AG04450 (cell line): ENCODE data around the gene PPY. TPM values are rescaled to one million over a fixed set of nuclear protein-coding genes. Genes with fewer than 3 reads are reported as not detected.

Experiments used
- CTCF ChIA-PET: fragments of 300-600, 350-600 bp; formaldehyde crosslinking; extraction: SDS; loops from one replicate; lab custom pipeline; 2022; ENCODE audit warnings: antibody characterized with exemption, inconsistent platforms; lab: Charles Lee
- POLR2A ChIA-PET: fragments of 350-600 bp; formaldehyde crosslinking; extraction: SDS; loops from one replicate; lab custom pipeline; 2021; ENCODE audit warnings: antibody characterized with exemption, inconsistent platforms; lab: Yijun Ruan, JAX
- DNase-seq: peaks from one replicate; pipeline ENCODE4 v3.0.0-alpha.2; 2011; ENCODE audit warnings: low read depth, low spot score
- H3K27ac ChIP-seq: one replicate; pipeline ENCODE4 v1.5.1; 2012; ENCODE audit warnings: low read depth, low read length, control low read depth
- H3K27me3 ChIP-seq: one replicate; pipeline ENCODE4 v1.6.0; 2012; ENCODE audit warnings: low read length; ENCODE audit not compliant: control insufficient read depth, insufficient read depth
- H3K4me3 ChIP-seq: 2 replicates; pipeline ENCODE4 v1.5.1; 2011; ENCODE audit warnings: mild to moderate bottlenecking, low read depth, low read length, control low read depth
- H3K9me3 ChIP-seq: 2 replicates; pipeline ENCODE4 v1.5.1; 2012; ENCODE audit warnings: low read length; ENCODE audit not compliant: control insufficient read depth, insufficient read depth
- CTCF ChIP-seq: IDR thresholded peaks from 2 replicates; pipeline ENCODE4 v1.5.1; 2011; ENCODE audit warnings: low read depth, low read length, control low read depth, inconsistent platforms
- polyA plus RNA-seq: library from polyadenylated mRNA; depleted of rRNA; stranded (reverse); fragments of >200 nt; gene quantifications from 2 replicates; pipeline ENCODE4 v1.2.3, GENCODE V29; 2011

Gene PPY
- polyA plus RNA-seq, 1 experiment = not detected

DNA sequence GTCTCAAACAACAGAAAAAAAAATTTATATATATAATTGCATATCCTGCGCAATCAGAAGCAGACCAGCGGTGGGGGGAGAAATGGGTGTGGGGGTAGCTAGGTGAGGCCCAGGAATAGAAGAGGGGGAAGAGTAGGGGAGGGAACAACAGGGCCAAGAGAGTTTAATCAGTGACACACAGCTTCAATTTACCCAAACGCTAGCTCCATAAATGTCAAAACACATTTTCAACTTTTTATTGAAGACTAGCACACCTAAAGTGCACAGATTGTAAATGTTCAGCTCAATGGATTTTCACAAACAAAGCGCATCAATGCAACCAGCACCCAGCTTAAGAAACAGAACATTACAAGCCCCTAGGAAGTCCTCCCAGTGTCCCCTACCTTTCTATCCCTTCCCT lies 37.4 kb upstream of the PPY start:
- ChIA-PET POLR2A (no interaction called here), CTCF (interaction anchor here (0.7 to 0.8 kb wide), 2 partner anchors 60 to 99 kb away, joined by 3 read pairs; no protein-coding TSS in a partner anchor)
- H3K9me3 ChIP-seq = no peaks in the 10 kb centered on the region; the same call in 1 of the 2 replicates
- no peak overlapping the region for H3K4me3 ChIP-seq
- no peak for DNase-seq
- TF ChIP-seq CTCF = no peak
- no peak overlapping the region for H3K27ac ChIP-seq
- H3K27me3 ChIP-seq = peaks cover 63% of the 10 kb centered on the region

DNA sequence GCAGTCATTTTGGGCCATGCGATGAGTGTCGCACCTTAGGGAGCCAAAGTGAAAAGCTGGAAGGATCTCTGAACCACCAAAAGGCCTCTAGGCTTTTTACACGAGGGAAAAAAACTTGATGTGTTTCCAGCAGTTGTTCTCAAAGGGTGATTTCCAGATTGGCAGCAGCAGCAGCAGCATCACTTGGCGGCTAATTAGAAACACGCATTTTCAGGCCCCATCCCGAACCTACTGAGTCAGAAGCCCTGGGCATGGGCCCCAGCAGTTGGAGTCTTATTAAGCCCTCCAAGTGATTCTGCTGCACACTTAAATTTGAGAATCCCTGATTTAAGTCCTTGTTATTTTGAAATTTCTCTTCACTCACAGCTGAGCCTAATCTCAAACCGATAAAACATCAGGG lies 36.7 kb upstream of the PPY start:
- peaks cover 63% of the 10 kb centered on the region for H3K27me3 ChIP-seq
- TF ChIP-seq CTCF = no peak
- no peaks in the 10 kb centered on the region; the same call in 1 of the 2 replicates for H3K9me3 ChIP-seq
- no peak overlapping the region for H3K4me3 ChIP-seq
- no peak for DNase-seq
- CTCF ChIA-PET = interaction anchor here (0.7 kb wide), 1 partner anchor 59 kb away, joined by 3 read pairs; no protein-coding TSS in a partner anchor
- POLR2A ChIA-PET = no interaction called here
- no peak overlapping the region for H3K27ac ChIP-seq

DNA sequence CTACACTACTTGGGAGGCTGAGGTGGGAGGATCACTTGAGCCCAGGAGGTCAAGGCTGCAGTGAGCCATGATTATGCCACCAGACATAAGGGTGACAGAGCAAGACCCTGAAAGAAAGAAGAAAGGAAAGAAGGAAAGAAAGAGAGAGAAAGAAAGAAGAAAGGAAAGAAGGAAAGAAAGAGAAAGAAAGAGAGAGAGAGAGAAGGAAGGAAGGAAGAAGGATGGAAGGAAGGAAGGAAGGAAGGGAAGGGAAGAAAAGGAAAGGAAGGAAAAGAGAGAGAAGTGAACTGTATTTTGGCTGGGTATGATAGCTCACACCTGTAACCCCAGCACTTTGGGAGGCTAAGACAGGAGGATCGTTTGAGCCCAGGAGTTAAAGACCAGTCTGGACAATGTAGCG lies 35.8 kb upstream of the PPY start:
- Histone ChIP-seq H3K27ac (no peak overlapping the region), H3K27me3 (peaks cover 54% of the 10 kb centered on the region), H3K9me3 (no peaks in the 10 kb centered on the region), H3K4me3 (no peak overlapping the region)
- POLR2A ChIA-PET = no interaction called here
- TF ChIP-seq CTCF = no peak
- no peak for DNase-seq
- CTCF ChIA-PET = no interaction called here

- Histone ChIP-seq H3K9me3 (no peaks in the 10 kb centered on the region), H3K27ac (no peak overlapping the region), H3K27me3 (peaks cover 46% of the 10 kb centered on the region), H3K4me3 (no peak overlapping the region)
- ChIA-PET CTCF (no interaction called here), POLR2A (no interaction called here)
- DNase-seq = no peak
- no peak for TF ChIP-seq CTCF
Measured at GRCh38 chr17:43976963-43977837, 34.9 kb upstream of the PPY start.

DNA sequence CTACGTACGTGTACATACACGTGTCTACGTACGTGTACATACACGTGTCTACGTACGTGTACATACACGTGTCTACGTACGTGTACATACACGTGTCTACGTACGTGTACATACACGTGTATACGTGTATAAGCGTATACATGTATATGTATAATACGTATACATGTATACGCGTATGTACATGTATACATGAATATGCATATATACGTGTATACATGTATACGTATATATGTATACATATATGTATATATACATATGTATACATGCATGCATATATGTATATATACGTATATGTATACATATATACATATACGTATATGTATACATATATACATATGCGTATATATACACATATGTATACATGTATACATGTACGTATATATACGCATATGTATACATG lies 33.6 kb upstream of the PPY start:
- ChIA-PET CTCF (no interaction called here), POLR2A (no interaction called here)
- TF ChIP-seq CTCF = no peak
- Histone ChIP-seq H3K27me3 (peaks cover 37% of the 10 kb centered on the region), H3K9me3 (no peaks in the 10 kb centered on the region), H3K27ac (no peak overlapping the region), H3K4me3 (no peak overlapping the region)
- no peak for DNase-seq
